ENCODE results near the gene FOXP1.

The FOXP1 gene

GRCh38 chr3:71570546-71570945 is 13.0 kb downstream of the FOXP1 start:
- Mint-ChIP-seq H3K9me3 (no peaks in the 10 kb centered on the region), H3K4me1 (no peaks in the 10 kb centered on the region), H3K36me3 (ENCODE audit: low read depth) (peaks cover 42% of the 10 kb centered on the region)

GRCh38 chr3:71568207-71568606 is 15.3 kb downstream of the FOXP1 start:
- Mint-ChIP-seq H3K27me3 (ENCODE audit: low read depth) (no peaks in the 10 kb centered on the region), H3K27ac (no peak overlapping the region), H3K36me3 (ENCODE audit: low read depth) (peaks cover 42% of the 10 kb centered on the region), H3K4me3 (no peak overlapping the region), H3K4me1 (no peaks in the 10 kb centered on the region), H3K9me3 (no peaks in the 10 kb centered on the region)
- no peak for TF ChIP-seq CTCF (IDR thresholded peaks at IDR 0.05; ENCODE audit: unreplicated experiment in 3 of 3)

More at GRCh38 chr3:71570546-71570945, 13.0 kb downstream of the FOXP1 start:
- TF ChIP-seq CTCF (IDR thresholded peaks at IDR 0.05; ENCODE audit: unreplicated experiment in 3 of 3): no peak
- peaks cover 7% of the 10 kb centered on the region for H3K27me3 Mint-ChIP-seq (ENCODE audit: low read depth)
- H3K4me3 Mint-ChIP-seq: no peak overlapping the region
- H3K27ac Mint-ChIP-seq: no peak overlapping the region

GRCh38 chr3:71566776-71567175 is 16.8 kb downstream of the FOXP1 start:
- peaks cover 46% of the 10 kb centered on the region for H3K36me3 Mint-ChIP-seq (ENCODE audit: low read depth)
- no peak overlapping the region for H3K4me3 Mint-ChIP-seq
- no peaks in the 10 kb centered on the region for H3K4me1 Mint-ChIP-seq
- no peak for TF ChIP-seq CTCF (IDR thresholded peaks at IDR 0.05; ENCODE audit: unreplicated experiment in 3 of 3)
- no peak overlapping the region for H3K27ac Mint-ChIP-seq
- H3K9me3 Mint-ChIP-seq: no peaks in the 10 kb centered on the region
- no peaks in the 10 kb centered on the region for H3K27me3 Mint-ChIP-seq (ENCODE audit: low read depth)

- H3K27me3 Mint-ChIP-seq (ENCODE audit: low read depth): no peaks in the 10 kb centered on the region
- no peak overlapping the region for H3K27ac Mint-ChIP-seq
- peaks cover 46% of the 10 kb centered on the region for H3K36me3 Mint-ChIP-seq (ENCODE audit: low read depth)
- H3K4me1 Mint-ChIP-seq: no peaks in the 10 kb centered on the region
- H3K9me3 Mint-ChIP-seq: no peaks in the 10 kb centered on the region
- TF ChIP-seq CTCF (IDR thresholded peaks at IDR 0.05; ENCODE audit: unreplicated experiment in 3 of 3): no peak
- H3K4me3 Mint-ChIP-seq: no peak overlapping the region
Measured at GRCh38 chr3:71565976-71566375, 17.6 kb downstream of the FOXP1 start.

- H3K36me3 Mint-ChIP-seq (ENCODE audit: low read depth): peaks cover 52% of the 10 kb centered on the region
- H3K9me3 Mint-ChIP-seq: peaks cover 2% of the 10 kb centered on the region
- H3K27me3 Mint-ChIP-seq (ENCODE audit: low read depth): no peaks in the 10 kb centered on the region
- no peak overlapping the region for H3K27ac Mint-ChIP-seq
- H3K4me1 Mint-ChIP-seq: no peaks in the 10 kb centered on the region
- no peak for TF ChIP-seq CTCF (IDR thresholded peaks at IDR 0.05; ENCODE audit: unreplicated experiment in 3 of 3)
- no peak overlapping the region for H3K4me3 Mint-ChIP-seq
Measured at GRCh38 chr3:71565316-71565715, 18.2 kb downstream of the FOXP1 start.

- H3K36me3 Mint-ChIP-seq (ENCODE audit: low read depth): peaks cover 61% of the 10 kb centered on the region
- TF ChIP-seq CTCF (IDR thresholded peaks at IDR 0.05; ENCODE audit: unreplicated experiment in 3 of 3): no peak
- no peaks in the 10 kb centered on the region for H3K27me3 Mint-ChIP-seq (ENCODE audit: low read depth)
- no peaks in the 10 kb centered on the region for H3K4me1 Mint-ChIP-seq
- H3K9me3 Mint-ChIP-seq: peaks cover 5% of the 10 kb centered on the region
- H3K4me3 Mint-ChIP-seq: no peak overlapping the region
- H3K27ac Mint-ChIP-seq: no peak overlapping the region
Measured at GRCh38 chr3:71564361-71564760, 19.2 kb downstream of the FOXP1 start.
